Measurements from ENCODE around the gene OR4D2.

The OR4D2 gene

DNA sequence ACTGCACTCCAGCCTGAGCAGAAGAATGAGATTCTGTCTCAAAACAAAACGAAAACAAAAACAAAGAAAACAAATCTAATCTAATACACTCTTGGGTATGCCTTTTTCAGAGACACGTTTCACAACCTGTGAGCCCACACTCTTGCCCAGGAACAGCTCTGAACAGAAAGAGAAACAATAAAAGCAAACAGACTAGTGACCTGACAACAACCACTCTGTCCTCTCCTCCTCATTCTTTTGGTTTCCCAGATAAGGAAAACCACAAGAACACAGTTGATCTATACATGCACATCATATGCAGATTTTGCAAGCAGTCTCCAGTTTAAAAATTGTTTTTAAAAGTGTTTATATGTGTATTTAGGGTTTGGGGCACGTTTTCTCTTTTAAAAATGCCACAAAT lies 51.0 kb downstream of the OR4D2 start:
- DNase-seq, result no peak

DNA sequence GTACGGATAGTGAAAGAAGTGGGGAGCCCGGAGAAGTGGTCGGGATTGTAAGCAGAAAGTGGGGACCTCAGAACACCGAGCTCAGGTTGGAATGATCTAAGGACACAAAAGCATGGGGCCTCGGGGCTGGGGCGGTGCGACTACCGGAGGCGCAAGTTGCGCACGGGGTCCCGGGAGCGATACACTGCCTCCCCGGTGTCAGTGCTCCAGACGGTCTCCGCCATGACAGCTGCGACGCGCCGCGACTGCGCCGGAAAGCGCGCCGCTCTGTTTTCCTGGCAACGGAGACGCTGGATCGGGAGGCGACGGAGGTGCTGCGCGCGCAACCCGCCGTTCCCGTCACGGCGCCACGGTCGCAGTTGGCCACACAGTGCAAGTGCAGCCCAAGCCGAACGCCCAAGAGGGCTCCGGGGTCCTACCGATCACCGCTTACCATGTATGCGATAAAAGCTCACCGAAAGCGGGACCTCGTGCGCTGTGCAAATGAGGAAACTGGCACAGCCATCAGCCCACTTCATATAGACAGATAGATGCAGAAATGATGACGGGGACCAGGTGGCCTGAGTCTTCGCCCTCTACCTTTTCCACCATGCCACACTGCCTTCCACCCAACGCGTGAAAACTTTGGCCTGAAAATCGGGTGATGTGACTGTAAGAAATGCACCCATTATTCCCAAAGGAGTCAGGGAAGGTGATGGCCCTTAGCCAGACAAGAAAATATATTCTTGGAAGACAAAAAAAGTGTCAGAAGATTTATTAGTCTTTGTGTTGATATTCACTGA lies 52.4 kb downstream of the OR4D2 start, which contains the start of gene MKS1:
Gene MKS1, minus strand, starts transcription at position 249 of the 782 bp plus-strand sequence. Its CDS starts 25 bp downstream, at position 224.
- peak; percentile 94 for DNase-seq

DNA sequence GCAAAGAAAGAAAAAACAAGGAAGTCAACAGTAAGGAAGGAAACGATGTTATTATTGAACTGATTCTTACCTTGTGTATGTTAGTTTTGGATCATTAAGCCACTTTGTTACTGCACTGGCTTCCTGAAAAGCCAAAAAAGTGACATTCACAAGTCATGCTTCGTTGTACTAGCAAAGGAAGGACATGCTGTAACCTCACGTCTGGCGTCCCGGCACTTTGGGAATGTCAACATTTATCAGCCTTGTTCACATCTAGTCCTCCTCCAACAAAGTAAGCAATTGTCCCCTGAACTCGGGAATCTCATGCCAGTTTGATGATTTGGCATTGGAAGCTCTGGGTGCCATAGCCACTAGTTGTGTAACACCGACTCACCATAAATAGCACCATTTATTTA lies 53.0 kb downstream of the OR4D2 start:
- no peak for DNase-seq
